Calu3 (cell line): ENCODE measurements around the gene DRAM1. TPM values are rescaled to one million over a fixed set of nuclear protein-coding genes. Genes with fewer than 3 reads are reported as not detected.

ENCODE experiments used
- BruUV-seq: library from RNA; stranded (reverse); fragments of 400-500 nt; replicated peaks from 2 replicates; lab custom pipeline; 2021; lab: Mats Ljungman, UMichigan
- CTCF ChIA-PET: fragments of 300-600 bp; sonication (Branson Sonifier 250); formaldehyde crosslinking; loops from one replicate; lab custom pipeline; 2022; ENCODE audit warnings: antibody characterized with exemption; lab: Charles Lee
- DNase-seq: peaks from one replicate; pipeline ENCODE4 v3.0.0; 2022
- H3K27ac Mint-ChIP-seq: one replicate; pipeline ENCODE4 v1.8.0; 2022; ENCODE audit warnings: mixed read lengths; ENCODE audit not compliant: unreplicated experiment
- H3K27me3 Mint-ChIP-seq: one replicate; pipeline ENCODE4 v1.8.0; 2022; ENCODE audit warnings: mixed read lengths; ENCODE audit not compliant: unreplicated experiment
- H3K36me3 Mint-ChIP-seq: one replicate; pipeline ENCODE4 v1.8.0; 2022; ENCODE audit warnings: mild to moderate bottlenecking, moderate library complexity, mixed read lengths; ENCODE audit not compliant: insufficient read depth, unreplicated experiment
- H3K4me1 Mint-ChIP-seq: one replicate; pipeline ENCODE4 v1.8.0; 2022; ENCODE audit warnings: mild to moderate bottlenecking, low read depth, mixed read lengths; ENCODE audit not compliant: unreplicated experiment
- H3K4me3 Mint-ChIP-seq: one replicate; pipeline ENCODE4 v1.8.0; 2022; ENCODE audit warnings: mild to moderate bottlenecking, low read depth, moderate library complexity, mixed read lengths; ENCODE audit not compliant: unreplicated experiment
- H3K9me3 Mint-ChIP-seq: one replicate; pipeline ENCODE4 v1.8.0; 2022; ENCODE audit warnings: low read depth, mixed read lengths; ENCODE audit not compliant: unreplicated experiment
- CTCF ChIP-seq: fragments of 200-600 bp; IDR thresholded peaks from one replicate; pipeline ENCODE4 v1.8.0; 2022; ENCODE audit warnings: antibody characterized with exemption; ENCODE audit not compliant: unreplicated experiment
- intact Hi-C: fragments of 100-400 bp; cut with micrococcal nuclease; formaldehyde crosslinking; loops from one replicate; pipeline ENCODE4 v1.10.0; 2022; ENCODE audit not compliant: unreplicated experiment
- total RNA-seq: library from RNA; stranded (reverse); gene quantifications from 2 replicates; pipeline ENCODE4 v1.2.3, GENCODE V29; 2022

The DRAM1 gene
- total RNA-seq, 1 experiment from 2014 or later: 28.1 TPM

DNA sequence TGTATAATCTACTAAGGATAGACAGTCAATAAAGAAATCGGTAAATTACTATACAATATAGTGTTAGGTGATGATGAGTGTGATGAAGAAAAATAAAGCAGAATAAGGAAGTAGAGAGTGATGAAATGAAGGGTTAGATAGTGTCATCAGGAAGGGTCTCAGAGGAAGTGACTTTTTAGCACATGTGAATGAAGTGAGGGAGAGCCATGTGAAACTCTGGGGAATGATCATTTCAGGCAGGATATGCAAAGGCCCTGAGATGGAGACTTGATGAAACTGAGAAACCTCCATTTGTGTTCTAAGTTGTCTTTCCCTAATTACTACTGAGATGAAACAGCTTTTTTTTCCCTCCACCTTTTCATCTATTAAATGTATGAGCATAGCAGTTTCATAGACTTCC, 27.2 kb upstream of the DRAM1 start:
- H3K4me1 Mint-ChIP-seq: peaks cover 4% of the 10 kb centered on the region
- CTCF ChIA-PET: no interaction called here
- intact Hi-C loops: no loop called here
- TF ChIP-seq CTCF: no peak
- H3K36me3 Mint-ChIP-seq: peaks cover 4% of the 10 kb centered on the region
- no peaks in the 10 kb centered on the region for H3K9me3 Mint-ChIP-seq
- no peak overlapping the region for H3K27ac Mint-ChIP-seq
- no peak for DNase-seq
- BruUV-seq: no TSS peak
- H3K4me3 Mint-ChIP-seq: no peak overlapping the region
- H3K27me3 Mint-ChIP-seq: no peaks in the 10 kb centered on the region

- no TSS peak for BruUV-seq
- DNase-seq: no peak
- Mint-ChIP-seq H3K4me3 (no peak overlapping the region), H3K36me3 (no peaks in the 10 kb centered on the region), H3K4me1 (peaks cover 15% of the 10 kb centered on the region), H3K27me3 (no peaks in the 10 kb centered on the region), H3K9me3 (no peaks in the 10 kb centered on the region), H3K27ac (no peak overlapping the region)
- CTCF ChIA-PET: no interaction called here
- TF ChIP-seq CTCF: no peak
- intact Hi-C loops: no loop called here
Observed at GRCh38 chr12:101852998-101853397, 24.4 kb upstream of the DRAM1 start.

GRCh38 chr12:101854747-101855146, 22.6 kb upstream of the DRAM1 start:
- intact Hi-C loops: no loop called here
- H3K4me1 Mint-ChIP-seq: peaks cover 15% of the 10 kb centered on the region
- H3K9me3 Mint-ChIP-seq: no peaks in the 10 kb centered on the region
- no peaks in the 10 kb centered on the region for H3K27me3 Mint-ChIP-seq
- no peak for DNase-seq
- no peaks in the 10 kb centered on the region for H3K36me3 Mint-ChIP-seq
- TF ChIP-seq CTCF: no peak
- CTCF ChIA-PET: interaction anchor here (0.8 kb wide), 1 partner anchor 24 kb away, joined by 4 read pairs; the partner anchor contains the start of gene GNPTAB
- H3K4me3 Mint-ChIP-seq: no peak overlapping the region
- H3K27ac Mint-ChIP-seq: no peak overlapping the region
- no TSS peak for BruUV-seq

GRCh38 chr12:101855364-101855884, 22.0 kb upstream of the DRAM1 start:
- no peak for DNase-seq
- intact Hi-C loops: no loop called here
- H3K9me3 Mint-ChIP-seq: no peaks in the 10 kb centered on the region
- no peak for TF ChIP-seq CTCF
- no peak overlapping the region for H3K27ac Mint-ChIP-seq
- H3K4me1 Mint-ChIP-seq: peaks cover 15% of the 10 kb centered on the region
- BruUV-seq: no TSS peak
- CTCF ChIA-PET: interaction anchor here (0.8 to 1.1 kb wide), 2 partner anchors 14 to 24 kb away, joined by 4 read pairs; partner anchors contain the start of gene GNPTAB
- no peak overlapping the region for H3K4me3 Mint-ChIP-seq
- no peaks in the 10 kb centered on the region for H3K36me3 Mint-ChIP-seq
- no peaks in the 10 kb centered on the region for H3K27me3 Mint-ChIP-seq
